ENCODE data around the gene TJP3.

DNA sequence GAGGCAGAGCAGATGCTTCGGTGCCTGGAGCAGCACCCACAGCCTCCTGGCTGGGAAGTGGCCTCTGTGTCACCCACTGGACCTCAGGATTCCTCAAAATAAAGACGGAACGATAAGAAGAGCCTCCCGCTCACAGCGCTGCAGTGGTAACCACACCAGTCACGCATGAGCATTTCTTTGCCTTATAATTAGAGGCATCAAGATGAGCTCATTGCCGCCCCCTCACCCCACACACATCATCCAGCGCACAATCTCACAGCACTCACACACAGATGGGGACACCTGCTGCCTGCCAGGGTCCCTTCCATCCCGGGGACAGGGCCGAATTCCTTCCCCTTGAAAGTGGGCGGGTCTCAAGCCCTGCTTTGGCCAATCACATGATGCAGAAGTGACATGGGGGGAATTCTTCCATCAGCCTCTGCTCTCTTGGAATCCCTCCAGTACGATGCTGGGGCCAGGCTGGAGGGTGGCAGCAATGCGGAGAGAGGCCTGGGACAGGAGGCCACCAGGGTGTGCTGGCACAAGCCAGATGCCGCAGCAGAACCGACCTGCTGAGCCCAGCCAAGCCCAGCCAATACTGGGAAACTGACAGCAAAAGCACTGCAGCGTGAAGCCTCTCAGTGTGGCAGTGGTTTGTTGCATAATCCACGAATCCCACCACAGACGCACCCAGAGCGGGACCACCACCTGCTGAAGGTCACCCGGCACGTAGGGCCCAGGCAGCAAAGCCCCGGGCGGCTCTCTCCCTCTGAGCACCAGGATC lies 23.9 kb upstream of the TJP3 start:
- TF ChIP-seq POLR2A (IDR thresholded peaks at IDR 0.05) = no peak
- TF ChIP-seq, protein P1, sequence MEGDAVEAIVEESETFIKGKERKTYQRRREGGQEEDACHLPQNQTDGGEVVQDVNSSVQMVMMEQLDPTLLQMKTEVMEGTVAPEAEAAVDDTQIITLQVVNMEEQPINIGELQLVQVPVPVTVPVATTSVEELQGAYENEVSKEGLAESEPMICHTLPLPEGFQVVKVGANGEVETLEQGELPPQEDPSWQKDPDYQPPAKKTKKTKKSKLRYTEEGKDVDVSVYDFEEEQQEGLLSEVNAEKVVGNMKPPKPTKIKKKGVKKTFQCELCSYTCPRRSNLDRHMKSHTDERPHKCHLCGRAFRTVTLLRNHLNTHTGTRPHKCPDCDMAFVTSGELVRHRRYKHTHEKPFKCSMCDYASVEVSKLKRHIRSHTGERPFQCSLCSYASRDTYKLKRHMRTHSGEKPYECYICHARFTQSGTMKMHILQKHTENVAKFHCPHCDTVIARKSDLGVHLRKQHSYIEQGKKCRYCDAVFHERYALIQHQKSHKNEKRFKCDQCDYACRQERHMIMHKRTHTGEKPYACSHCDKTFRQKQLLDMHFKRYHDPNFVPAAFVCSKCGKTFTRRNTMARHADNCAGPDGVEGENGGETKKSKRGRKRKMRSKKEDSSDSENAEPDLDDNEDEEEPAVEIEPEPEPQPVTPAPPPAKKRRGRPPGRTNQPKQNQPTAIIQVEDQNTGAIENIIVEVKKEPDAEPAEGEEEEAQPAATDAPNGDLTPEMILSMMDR (IDR thresholded peaks at IDR 0.05) = no peak
